Measurements from ENCODE around the gene STX16.

The STX16 gene

DNA sequence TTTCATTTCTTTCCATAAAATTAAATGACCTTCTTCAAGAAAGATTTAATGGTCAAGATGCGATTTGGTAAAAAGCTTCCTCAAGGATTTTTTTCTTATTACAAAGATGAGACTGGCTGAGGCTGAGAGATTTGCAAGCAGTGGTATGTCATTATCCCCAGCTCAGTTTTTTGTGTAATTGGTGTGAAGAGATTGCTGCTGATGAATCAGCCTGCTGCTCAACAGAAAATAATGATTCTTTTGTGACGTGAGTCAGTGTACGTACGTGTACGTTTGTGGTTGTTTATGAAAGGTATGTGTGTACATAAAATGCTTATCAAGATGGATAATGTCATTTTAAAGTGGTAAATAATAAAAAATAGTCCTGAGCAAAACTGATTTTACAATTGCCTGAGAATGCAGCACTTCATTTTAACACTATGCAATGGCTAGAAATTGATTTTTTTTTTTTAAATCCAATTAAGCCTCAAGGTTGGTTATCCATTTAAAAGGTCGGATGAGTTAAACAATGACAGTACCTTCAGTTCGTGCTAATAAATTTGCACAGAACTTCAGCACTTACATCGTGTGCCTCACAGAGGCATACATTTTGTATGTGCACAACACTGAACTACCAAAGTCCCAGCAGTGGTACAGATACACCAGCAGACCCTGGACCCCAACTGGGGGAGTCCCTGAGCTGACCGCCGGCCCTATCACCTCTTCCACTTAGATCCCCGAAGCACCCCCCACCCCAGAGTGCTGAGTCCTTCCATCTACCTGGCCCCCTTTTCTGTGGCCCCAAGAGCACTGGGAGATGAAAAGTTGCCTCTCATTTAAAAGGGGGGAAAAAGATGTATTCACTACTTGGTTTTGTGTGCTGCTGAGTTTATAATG, 31.8 kb downstream of the STX16 start:
- no peak for DNase-seq

DNA sequence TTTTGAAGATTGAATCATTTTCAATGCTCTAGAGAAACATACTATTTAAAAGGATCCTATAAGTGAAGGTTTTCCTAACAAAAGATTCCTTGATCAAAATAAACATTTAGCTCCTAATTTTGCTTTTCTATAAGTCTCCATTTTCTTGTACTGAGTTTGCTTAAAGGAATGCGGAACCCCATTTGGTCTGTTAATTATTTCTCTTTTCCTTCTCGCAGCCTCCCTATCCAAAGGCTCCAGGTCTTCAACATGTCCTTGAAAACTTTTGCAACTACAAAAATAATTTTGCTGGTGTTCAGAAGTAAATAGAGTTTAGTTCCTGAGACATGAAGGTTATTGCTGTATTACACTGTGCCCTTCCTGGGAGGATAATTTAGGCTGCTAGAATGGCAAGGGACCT, 33.2 kb downstream of the STX16 start:
- DNase-seq, result no peak

DNA sequence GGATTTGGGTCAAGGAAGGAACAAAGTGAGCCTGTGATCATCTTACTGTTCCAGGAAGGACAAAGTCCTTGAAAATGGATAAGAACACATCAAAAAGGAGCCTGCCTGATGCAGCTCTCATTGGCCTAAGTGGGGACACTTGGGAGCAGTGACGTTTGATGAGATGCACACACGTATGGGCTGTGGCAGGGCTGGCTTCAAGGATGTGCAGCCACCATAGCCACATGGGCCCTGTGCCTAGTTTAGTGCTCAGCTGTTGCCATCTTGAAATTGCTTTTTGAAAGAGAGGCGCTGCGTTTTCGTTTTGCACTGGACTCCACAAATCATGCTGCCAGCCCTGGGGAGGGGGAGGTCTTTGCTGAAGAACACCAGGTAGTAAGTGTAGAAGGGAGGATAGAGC, 34.9 kb downstream of the STX16 start:
- DNase-seq, result no peak

DNA sequence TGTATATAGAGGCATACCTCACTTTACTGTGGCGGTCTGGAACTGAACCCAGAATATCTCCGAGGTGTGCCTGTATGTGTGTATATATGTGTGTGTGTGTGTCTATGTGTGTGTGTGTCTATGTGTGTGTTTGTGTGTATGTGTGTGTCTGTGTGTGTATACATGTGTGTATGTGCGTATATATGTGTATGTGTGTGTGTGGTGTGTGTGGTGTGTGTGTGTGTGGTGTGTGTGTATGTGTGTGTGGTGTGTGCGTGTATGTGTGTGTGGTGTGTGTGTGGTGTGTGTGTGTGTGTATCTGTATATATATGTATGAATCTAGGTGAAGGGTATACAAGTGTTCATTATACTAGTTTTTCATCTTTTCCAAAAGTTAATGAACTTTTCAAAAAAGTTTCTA, 37.3 kb downstream of the STX16 start:
- DNase-seq, result no peak

DNA sequence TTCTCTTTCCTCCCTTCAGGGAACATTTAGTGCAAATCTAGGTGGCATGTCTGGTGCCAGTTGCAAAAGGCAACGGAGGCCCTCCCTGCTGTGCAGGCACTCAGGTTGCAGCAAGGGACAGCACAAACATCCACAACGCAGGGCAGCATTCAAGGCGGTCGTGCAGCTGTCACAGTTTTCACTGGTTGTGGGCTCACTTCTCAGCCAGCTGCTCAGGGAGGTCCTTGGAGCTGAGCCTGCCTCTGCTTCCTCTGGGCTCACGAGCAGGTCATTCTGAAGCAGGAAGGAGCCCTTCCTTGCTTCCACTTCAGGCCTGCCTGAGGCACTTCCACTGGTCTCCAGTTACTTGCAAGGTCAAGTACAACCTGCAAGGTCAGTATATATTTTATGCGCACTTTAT, 37.8 kb downstream of the STX16 start:
- no peak for DNase-seq

DNA sequence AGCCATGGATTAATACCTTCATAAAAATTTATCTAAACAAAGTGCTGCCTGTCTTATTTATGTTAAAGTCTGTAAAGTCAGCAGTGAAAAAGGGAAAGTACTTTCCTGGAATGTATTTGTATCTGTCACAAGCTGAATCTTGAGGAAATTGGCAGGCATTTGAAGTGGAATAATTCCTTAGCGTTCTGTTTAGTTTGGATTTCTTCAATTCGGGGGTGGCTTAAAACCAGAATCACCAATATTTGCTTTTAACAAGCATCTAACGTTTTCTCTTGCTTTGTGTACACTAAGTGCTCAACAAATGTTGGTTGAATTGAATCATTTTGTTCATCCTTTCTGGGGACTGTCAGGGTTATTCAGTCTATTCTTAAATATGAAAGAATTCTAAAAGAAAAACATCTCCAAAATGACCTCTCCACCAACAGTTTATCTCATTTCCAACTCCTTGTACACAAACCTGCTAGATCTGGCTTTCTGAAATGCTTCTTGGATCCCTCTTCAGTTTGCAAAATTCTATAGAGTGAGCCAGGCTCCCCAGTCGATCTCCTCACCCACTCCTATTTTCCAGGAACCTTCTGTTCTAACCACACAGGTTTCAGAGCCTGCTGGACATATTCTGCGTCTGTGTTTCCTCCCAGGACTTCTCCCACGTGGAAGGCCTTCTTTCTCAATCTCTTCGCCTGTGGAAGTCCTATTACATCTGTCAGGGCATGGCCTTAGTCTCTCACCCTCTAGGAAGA, 39.5 kb downstream of the STX16 start:
- no peak for DNase-seq

DNA sequence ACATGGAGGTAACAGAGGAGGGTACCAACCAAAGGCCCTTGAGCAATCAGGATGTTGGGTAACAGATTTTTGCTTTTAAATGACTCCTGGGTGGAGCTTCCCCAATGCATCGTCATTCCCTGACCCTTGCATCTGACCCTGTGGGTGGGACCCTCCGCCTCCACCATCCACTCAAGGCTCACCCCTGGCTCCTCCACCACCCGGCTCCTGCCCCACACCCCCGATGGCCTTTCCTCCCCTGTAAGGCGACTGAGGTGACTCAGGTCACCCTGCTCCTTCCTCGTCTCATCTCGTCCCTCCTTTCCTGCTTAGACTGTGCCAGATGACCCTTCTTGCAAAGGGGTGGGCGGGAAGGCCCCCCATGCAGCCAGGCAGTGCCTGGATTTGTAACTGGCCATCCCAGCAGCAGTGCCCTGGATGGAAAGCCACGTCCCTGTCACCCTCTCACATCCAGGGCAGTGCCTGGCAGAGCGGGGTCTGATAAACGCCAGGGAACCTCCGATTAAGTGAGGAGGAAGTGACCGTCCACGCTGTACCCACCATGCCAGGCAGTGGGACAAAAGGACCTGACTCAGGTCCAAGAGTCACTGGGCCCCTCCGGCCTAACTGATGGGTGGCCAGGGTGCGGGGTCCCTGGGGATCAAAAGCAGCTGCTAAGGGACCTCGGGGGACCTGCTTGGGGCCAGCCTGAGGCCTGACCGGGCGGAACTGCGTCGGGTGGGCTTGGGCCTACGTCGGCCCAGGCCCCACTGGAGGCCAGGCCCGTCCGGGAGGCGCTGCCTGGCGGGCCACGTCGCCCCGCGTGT, 40.9 kb downstream of the STX16 start:
- no peak for DNase-seq

DNA sequence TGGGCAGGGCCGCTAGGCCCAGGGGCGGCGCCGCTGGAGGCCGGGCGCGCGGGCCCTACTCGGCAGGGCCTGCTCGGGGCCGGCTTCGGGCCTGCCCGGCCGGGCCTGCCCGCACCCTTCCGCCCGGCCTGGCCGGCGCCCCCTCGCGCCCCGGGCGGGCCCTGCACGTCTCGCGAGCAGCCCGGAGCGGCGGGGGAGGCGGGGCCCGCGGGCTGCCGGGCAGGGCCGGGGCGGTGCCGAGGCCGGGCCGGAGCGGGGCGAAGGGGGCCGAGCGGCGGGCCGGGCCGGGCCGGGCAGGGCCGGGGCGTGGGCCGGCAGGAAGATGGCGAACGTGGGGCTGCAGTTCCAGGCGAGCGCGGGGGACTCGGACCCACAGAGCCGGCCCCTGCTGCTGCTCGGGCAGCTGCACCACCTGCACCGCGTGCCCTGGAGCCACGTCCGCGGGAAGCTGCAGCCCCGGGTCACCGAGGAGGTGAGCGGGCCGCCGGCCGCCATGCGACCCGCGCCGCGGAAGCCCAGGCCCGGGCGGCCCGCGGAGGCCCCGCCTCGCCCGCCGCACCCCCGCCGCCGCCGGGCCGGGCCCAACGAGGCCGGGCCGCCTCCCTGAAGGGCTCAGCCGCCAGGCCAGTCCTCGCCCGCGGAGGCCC, 41.6 kb downstream of the STX16 start, which contains the start of gene NPEPL1:
Gene NPEPL1 (plus strand): TSS at position 222 of the 647 bp plus-strand sequence. CDS start 101 bp downstream, at position 323.
- peak; percentile 21 for DNase-seq

DNA sequence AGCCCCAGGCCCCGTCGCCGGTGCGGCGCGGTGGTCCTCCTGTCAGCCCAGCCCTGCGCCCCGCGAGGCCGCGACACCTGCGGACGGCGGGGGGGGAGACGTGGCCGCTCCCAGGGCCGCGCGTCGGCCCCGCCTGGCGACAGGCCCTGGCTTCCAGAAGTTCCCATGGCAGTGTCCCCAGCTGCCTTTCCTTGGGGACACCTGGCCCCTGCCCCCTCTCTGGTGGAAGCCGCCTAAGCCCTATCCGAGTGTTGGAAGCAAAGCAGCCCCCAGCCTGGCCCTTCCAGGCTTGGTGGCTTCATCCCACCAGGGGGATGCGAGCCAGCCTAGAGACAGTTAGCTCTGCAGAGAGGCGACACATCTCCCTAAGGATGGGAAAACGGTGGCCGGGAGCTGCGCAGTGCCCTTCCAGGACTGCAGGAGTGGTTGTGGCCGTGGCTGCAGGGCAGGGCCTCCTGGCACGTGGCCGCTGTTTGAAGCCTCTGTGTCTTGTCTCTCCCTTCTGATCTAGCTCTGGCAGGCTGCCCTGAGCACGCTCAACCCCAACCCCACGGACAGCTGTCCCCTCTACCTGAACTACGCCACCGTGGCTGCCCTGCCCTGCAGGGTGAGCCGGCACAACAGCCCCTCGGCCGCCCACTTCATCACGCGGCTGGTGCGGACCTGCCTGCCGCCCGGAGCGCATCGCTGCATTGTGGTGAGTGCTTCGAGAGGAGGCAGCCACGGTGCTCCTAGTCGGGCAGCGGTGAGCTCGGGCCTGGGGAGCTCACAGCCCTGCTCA, 42.3 kb downstream of the STX16 start:
- DNase-seq, result no peak

DNA sequence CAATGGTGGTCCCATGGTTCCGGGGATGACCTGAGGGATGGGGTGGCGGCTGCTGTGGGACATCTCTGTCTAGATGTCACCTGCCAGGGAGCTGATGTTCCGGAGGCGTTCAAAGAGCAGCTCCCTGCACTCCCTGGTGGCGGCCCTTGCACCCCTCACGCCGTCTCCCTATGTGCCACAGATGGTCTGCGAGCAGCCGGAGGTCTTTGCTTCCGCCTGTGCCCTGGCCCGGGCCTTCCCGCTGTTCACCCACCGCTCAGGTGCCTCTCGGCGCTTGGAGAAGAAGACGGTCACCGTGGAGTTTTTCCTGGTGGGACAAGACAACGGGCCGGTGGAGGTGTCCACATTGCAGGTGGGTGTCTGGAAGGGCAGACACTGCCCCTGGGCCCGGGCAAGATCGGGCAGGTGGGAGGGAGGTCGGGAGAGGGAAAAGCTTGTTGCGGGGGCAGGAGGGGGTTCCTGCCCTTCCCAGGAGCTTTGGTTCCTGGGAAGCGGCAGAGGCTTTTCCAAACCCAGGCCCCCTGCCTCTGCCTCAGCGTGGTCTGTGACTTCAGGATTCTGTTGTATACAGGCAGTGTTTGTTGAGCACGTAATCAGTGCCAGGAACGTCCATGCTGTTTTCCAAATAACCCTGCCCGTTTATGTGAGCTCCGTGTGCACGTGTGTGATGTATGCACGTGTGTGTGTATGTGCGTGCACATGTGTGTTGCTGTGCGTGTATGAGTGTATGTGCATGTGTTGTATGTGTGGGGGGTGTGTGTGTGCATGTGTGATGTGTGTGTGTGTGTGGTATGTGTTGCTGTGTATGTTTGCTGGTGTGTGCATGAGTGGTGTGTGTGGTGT, 43.4 kb downstream of the STX16 start:
- DNase-seq, result no peak

DNA sequence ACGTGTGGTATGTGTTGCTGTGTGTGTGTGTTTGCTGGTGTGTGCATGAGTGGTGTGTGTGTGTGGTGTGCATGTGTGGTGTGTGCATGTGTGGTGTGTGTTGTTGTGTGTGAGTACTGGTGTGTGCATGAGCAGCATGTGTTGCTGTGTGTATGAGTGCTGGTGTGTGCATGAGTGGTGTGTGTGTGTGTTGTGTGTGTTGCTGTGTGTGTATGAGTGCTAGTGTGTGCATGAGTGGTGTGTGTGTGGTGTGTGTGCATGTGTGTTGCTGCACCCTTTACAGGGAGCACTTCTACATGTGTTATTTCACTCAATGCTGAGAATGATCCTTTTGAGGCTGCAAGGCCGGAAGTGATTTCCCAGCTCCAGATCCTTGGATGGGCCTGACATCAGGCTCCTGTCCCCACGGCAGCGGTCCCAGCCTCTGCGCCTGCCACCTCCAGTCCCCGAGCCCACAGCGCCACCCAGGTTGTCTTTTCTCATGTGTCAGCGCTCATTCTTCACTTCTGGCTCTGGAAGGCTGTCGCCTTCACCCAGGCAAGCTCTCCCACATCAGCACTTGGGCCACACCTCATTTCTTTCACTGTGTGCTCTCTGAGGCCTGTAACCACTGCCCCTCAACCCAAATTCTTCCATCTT, 44.1 kb downstream of the STX16 start:
- no peak for DNase-seq

DNA sequence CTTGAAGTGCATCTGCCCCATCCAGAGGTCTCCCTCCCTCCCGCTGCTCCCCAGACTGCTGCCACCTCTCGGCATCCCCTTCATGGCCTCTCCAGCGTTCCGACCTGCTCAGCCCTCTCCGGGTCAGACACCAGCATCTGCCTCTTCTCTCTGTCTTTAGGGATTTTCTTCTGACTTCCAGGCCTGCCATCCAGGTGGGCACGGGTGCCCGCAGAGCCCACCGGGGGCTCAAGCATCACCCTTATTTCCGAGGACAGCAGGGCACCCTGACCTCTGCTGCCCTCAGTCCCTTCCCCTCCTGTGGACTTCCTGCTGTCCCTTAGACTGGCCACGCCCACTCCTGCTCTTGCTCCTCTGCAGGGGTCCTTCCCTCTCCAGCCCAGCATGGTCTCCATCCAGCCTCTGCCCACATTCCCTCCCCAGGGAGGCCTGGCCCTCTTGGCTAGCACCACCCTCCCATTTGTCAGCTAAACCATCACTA, 44.9 kb downstream of the STX16 start:
- no peak for DNase-seq

DNA sequence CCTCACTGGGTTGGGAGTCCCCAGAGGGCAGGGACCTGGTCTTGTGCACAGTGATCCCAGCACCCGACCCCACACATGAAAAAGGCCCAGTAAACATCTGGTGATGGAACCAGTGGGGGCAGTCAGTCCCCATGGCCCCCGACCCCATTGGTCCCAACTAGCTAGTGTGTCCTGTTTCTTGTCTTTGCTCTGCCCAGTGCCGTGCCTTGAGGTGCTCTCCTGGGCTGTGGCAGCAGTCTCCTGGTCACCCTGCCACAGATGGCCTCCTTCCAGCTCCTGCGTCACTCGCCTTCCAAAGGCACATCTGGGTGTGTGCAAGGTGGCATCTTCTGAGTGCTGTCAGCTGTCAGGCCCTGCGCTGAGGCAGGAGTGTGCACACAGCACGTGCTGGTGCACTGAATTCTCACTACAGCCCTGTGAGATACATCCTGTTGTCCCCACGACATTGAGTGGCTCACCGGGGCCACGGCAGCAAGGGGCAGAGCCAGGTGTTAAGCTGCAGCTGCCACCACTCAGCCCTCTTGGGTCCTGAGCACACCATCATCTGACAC, 45.4 kb downstream of the STX16 start:
- no peak for DNase-seq

DNA sequence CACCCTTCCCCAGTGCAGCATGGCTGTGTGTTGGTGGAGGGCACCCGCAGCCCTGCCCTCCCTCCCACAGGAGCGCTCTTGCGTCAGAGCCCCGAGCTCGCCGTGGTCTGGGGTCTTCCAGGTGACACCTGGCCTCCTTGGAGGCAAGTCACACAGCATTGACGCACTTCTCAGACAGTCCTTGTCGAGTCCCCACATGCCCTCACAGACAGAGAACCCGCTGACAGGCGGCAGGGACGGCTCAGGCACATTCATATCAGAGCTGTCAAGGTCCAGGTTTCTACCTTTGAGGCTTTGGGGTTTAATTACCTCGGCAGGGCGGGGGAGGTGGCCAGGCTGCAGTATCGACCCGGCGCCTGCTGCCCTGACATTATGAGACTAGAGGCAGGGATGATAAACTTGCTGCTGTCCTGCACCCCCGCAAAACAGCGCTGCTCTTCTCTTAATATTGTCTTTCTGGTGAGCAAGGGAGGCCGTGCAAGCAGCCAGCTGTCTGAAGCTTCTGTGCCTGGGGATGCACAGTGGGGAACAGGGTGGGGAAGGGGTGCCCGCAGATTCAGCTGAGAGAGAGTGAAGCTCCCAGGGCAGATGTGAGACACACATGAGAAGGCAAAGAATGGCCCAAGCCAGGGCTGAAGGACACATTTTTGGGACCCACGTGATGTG, 46.3 kb downstream of the STX16 start:
- no peak for DNase-seq

DNA sequence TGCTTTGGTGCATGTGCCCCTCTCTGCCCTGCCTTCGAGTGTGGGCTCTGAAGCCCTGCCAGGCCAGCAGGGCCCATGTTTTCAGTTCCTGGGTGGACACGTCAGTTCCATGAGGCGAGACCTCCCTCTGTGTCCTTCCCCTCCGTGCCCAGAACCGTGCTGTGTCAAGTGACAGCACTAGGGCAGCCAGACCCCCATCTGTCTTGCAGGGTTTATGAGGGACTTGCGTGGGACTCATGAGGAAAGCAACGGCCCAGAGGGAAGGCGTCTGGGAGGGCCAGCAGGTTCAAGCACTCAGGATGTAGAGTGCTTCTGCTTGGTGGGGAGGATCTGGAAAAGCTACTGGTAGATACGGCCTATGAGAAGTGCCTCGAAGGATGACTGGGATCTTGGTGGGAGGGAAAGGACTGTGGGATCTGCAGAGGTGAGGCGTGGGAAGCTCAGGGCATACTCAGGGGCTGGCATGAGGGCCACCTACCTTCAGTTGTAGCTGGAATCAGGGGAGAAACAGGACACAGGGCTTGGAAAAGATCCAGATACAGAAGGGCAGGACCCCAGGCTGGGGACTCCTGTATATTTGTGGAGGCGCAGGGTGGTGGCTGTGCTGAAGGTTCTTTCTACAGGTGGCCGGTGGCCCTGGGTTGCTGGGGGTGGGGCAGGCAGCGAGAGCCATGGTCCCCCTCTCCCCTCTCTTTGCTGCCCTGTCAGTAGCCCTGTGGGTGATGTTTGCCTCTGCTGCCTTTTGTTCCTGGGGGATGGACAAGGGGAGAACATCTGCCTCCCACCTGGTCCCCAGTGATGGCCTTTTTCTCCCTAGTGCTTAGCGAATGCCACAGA, 47.0 kb downstream of the STX16 start:
- no peak for DNase-seq

DNA sequence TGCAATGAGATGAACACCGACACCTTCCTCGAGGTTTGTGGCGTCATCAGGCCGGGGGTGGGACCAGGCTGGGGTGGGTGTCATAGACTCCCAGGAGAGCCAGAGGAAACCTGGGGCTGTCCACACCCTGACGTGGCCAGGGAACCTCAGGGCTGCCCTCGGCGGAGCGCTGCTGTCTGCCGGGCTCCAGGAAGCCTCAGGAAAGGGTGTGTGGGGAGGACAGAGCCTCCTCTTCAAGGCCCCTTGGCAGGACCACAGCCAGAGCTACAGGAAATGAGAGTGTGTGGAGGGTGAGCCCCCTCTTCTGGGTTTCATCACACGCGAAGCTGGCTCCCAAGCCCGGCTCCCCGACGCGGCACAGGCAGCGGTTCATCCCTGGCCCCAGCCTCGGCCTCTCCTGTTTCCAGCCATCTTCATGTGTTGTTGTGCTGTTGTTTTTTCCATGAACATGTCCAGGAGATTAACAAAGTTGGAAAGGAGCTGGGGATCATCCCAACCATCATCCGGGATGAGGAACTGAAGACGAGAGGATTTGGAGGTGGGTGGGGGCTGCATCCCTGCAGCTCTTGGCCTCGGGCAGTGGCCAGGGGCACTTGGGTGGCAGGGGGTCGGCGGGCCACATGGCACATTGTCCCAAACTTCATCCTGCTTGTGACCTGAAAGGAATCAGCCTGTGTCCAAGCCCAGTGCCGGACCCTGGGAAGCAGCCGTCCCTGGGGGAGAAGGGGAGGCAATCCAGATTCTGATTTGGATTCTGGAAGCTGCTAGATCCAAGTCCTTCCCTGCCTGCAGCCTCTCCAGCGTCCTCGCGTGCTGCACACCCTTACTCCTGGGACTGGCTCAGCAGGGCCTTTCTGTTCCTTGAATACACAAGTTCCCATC, 47.9 kb downstream of the STX16 start:
- no peak for DNase-seq

DNA sequence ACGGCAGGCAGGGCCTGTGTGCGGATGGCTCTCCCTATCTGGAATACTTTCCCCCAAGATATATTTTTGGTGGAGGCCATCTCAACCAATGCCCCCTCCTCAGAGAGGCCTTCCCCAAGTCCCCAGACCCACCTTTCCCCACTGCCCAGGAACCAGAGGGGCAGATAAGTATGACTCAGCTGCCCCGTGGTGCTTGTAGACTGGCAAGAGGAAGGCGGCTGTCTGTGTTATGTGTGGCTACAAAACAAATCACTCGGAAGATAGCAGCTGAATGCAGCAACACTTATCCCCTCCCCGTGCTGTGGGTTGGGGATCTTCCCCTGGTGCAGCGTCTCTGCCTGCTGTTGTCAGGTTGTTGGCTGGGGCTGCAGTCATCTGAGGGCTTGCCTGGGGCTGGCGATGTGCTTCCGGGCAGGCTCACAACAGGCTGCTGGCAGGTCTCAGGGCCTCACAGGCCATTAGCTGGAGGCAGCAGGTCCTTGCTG, 48.6 kb downstream of the STX16 start:
- no peak for DNase-seq
